ENCODE results near the gene NRIP3. TPM values are rescaled to one million over a fixed set of nuclear protein-coding genes. Genes with fewer than 3 reads are reported as not detected.
A peak's percentile ranks its signal among the peaks of the same experiment; 100 is the strongest.

The NRIP3 gene
- total and polyA plus RNA-seq, 2 of the 13 experiments (the other 11 are each of a cell fraction or from before 2014, with no cell fraction given) = 0.04 to 0.07 TPM

- TF ChIP-seq, protein P1, sequence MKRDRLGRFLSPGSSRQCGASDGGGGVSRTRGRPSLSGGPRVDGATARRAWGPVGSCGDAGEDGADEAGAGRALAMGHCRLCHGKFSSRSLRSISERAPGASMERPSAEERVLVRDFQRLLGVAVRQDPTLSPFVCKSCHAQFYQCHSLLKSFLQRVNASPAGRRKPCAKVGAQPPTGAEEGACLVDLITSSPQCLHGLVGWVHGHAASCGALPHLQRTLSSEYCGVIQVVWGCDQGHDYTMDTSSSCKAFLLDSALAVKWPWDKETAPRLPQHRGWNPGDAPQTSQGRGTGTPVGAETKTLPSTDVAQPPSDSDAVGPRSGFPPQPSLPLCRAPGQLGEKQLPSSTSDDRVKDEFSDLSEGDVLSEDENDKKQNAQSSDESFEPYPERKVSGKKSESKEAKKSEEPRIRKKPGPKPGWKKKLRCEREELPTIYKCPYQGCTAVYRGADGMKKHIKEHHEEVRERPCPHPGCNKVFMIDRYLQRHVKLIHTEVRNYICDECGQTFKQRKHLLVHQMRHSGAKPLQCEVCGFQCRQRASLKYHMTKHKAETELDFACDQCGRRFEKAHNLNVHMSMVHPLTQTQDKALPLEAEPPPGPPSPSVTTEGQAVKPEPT (CRISPR knock-in tag; IDR thresholded peaks at IDR 0.05; ENCODE audit: low read depth) = no peak
- TF ChIP-seq TEAD2 (CRISPR knock-in tag; IDR thresholded peaks at IDR 0.05) = 0 out of 2 replicates have a peak, but pooled peaks have one; percentile 59
- TF ChIP-seq ZNF644 (CRISPR knock-in tag; IDR thresholded peaks at IDR 0.05; ENCODE audit: low read depth) = no peak
- peak; percentile 78; the same call in 1 of the 2 replicates for TF ChIP-seq MYPOP (CRISPR knock-in tag; IDR thresholded peaks at IDR 0.05)
- no peak for TF ChIP-seq LRRFIP1 (CRISPR knock-in tag; conservative IDR thresholded peaks at IDR 0.05)
- TF ChIP-seq, protein P2, sequence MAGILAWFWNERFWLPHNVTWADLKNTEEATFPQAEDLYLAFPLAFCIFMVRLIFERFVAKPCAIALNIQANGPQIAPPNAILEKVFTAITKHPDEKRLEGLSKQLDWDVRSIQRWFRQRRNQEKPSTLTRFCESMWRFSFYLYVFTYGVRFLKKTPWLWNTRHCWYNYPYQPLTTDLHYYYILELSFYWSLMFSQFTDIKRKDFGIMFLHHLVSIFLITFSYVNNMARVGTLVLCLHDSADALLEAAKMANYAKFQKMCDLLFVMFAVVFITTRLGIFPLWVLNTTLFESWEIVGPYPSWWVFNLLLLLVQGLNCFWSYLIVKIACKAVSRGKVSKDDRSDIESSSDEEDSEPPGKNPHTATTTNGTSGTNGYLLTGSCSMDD (CRISPR knock-in tag; IDR thresholded peaks at IDR 0.05) = no peak
- TF ChIP-seq, protein P3, sequence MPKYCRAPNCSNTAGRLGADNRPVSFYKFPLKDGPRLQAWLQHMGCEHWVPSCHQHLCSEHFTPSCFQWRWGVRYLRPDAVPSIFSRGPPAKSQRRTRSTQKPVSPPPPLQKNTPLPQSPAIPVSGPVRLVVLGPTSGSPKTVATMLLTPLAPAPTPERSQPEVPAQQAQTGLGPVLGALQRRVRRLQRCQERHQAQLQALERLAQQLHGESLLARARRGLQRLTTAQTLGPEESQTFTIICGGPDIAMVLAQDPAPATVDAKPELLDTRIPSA (CRISPR knock-in tag; IDR thresholded peaks at IDR 0.05; ENCODE audit: borderline replicate concordance) = no peak; the same call in 1 of the 2 replicates
- 0 out of 2 replicates have a peak, but pooled peaks have one; percentile 32 for TF ChIP-seq ZBTB40 (IDR thresholded peaks at IDR 0.05)
- TF ChIP-seq ZBTB40 (CRISPR knock-in tag; IDR thresholded peaks at IDR 0.05) = peak; percentile 6; the same call in 1 of the 2 replicates
- TF ChIP-seq MXI1 (IDR thresholded peaks at IDR 0.05; ENCODE audit: borderline replicate concordance, low read depth, low read length) = peak; percentile 83; the same call in 2 of the 3 replicates
These were observed 39.2 kb downstream of the NRIP3 start, which contains the start of gene TMEM9B (continued) for GRCh38 chr11:8964324-8965320.
